ENCODE results near the gene TNKS1BP1. TPM values are rescaled to one million over a fixed set of nuclear protein-coding genes. Genes with fewer than 3 reads are reported as not detected.

Gene TNKS1BP1
- total and polyA plus RNA-seq, 4 donors = 28.3 to 67.1 (median 47.0) TPM

DNA sequence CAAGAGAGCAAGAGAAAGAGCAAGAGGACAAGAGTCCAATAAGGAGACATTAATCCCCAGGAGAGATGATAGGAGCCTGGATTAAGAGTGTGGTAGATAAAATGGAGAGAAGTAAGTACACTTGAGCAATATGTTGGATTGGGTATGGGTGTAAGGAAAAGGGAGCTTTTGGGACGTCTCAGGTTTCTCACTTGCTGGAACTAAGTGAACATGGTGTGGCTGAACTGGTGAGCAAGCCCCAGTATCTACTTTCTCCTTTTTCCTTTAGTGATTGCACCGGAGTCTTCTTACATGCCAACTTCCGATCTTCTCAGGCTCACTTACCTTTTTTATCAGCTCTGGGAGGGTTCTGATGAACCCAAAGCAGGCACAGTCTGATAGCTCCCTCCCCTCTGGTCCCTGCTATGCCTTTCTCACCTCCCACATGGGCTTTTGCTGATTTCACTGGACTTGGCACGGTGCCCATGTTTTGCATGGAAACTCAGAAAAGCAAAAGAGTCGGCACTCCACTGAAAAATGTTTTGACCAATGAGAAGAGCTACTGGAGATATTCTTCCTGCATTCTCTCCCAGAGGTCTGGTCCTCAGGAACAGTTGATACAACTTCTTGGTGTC lies 73.2 kb downstream of the TNKS1BP1 start:
- TF ChIP-seq, protein P1, sequence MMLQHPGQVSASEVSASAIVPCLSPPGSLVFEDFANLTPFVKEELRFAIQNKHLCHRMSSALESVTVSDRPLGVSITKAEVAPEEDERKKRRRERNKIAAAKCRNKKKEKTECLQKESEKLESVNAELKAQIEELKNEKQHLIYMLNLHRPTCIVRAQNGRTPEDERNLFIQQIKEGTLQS (IDR thresholded peaks at IDR 0.05) = no peak
- TF ChIP-seq HNF4A (conservative IDR thresholded peaks at IDR 0.05) = peak in 1 of 2 donors; percentile 20
- Histone ChIP-seq H3K9ac (ENCODE audit: low read depth in 1 of 2, low read length in 2 of 2) (no peak overlapping the region), H3K27ac (ENCODE audit: low read depth in 1 of 2, low read length in 2 of 2) (no peak overlapping the region), H3K36me3 (ENCODE audit: control insufficient read depth in 4 of 4, insufficient read depth in 3 of 4, low read depth in 1 of 4, low read length in 3 of 4) (no peaks in the 10 kb centered on the region), H3K4me3 (ENCODE audit: low read depth in 1 of 3, low read length in 3 of 3) (no peak overlapping the region), H3K9me3 (ENCODE audit: control insufficient read depth in 4 of 4, low read length in 3 of 4) (no peaks in the 10 kb centered on the region), H3K4me1 (ENCODE audit: control insufficient read depth in 4 of 4, insufficient read depth in 4 of 4, low read length in 3 of 4) (peaks cover 0 to 13% (median 7%) of the 10 kb centered on the region in 4 donors), H3K27me3 (ENCODE audit: control insufficient read depth in 4 of 4, insufficient read depth in 4 of 4, low read length in 3 of 4) (no peaks in the 10 kb centered on the region)
- WGBS = 48% methylated on average over 5 of the region's 5 CpGs
- peak; percentile 84 for DNase-seq (ENCODE audit: low spot score)

DNA sequence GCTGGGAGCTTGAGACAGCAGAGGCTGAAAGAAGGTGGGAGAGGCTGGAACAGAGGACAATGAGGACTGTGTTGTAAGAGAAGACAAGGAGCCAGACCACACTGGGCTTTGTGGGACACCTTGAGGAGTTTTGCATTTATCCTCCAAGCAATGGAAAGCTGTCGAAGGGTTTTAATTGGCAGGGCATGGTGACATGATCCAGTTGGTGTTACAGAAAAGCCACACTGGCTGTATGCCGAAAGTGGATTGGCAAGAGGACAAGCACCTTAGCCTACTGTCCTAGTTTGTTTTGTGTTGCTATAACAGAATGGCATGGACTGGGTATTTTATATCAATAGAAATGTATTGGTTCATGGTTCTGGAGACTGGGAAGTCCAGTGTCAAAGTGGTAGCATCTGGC lies 73.7 kb downstream of the TNKS1BP1 start:
- Histone ChIP-seq H3K27ac (ENCODE audit: low read depth in 1 of 2, low read length in 2 of 2) (no peak overlapping the region), H3K9ac (ENCODE audit: low read depth in 1 of 2, low read length in 2 of 2) (no peak overlapping the region), H3K9me3 (ENCODE audit: control insufficient read depth in 4 of 4, low read length in 3 of 4) (no peaks in the 10 kb centered on the region), H3K4me1 (ENCODE audit: control insufficient read depth in 4 of 4, insufficient read depth in 4 of 4, low read length in 3 of 4) (peaks cover 0 to 13% (median 7%) of the 10 kb centered on the region in 4 donors), H3K36me3 (ENCODE audit: control insufficient read depth in 4 of 4, insufficient read depth in 3 of 4, low read depth in 1 of 4, low read length in 3 of 4) (no peaks in the 10 kb centered on the region), H3K4me3 (ENCODE audit: low read depth in 1 of 3, low read length in 3 of 3) (no peak overlapping the region), H3K27me3 (ENCODE audit: control insufficient read depth in 4 of 4, insufficient read depth in 4 of 4, low read length in 3 of 4) (no peaks in the 10 kb centered on the region)
- DNase-seq (ENCODE audit: low spot score) = no peak
- TF ChIP-seq, protein P2, sequence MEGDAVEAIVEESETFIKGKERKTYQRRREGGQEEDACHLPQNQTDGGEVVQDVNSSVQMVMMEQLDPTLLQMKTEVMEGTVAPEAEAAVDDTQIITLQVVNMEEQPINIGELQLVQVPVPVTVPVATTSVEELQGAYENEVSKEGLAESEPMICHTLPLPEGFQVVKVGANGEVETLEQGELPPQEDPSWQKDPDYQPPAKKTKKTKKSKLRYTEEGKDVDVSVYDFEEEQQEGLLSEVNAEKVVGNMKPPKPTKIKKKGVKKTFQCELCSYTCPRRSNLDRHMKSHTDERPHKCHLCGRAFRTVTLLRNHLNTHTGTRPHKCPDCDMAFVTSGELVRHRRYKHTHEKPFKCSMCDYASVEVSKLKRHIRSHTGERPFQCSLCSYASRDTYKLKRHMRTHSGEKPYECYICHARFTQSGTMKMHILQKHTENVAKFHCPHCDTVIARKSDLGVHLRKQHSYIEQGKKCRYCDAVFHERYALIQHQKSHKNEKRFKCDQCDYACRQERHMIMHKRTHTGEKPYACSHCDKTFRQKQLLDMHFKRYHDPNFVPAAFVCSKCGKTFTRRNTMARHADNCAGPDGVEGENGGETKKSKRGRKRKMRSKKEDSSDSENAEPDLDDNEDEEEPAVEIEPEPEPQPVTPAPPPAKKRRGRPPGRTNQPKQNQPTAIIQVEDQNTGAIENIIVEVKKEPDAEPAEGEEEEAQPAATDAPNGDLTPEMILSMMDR (IDR thresholded peaks at IDR 0.05; ENCODE audit: low read depth, low read length, missing input control) = no peak
- TF ChIP-seq, protein P3, sequence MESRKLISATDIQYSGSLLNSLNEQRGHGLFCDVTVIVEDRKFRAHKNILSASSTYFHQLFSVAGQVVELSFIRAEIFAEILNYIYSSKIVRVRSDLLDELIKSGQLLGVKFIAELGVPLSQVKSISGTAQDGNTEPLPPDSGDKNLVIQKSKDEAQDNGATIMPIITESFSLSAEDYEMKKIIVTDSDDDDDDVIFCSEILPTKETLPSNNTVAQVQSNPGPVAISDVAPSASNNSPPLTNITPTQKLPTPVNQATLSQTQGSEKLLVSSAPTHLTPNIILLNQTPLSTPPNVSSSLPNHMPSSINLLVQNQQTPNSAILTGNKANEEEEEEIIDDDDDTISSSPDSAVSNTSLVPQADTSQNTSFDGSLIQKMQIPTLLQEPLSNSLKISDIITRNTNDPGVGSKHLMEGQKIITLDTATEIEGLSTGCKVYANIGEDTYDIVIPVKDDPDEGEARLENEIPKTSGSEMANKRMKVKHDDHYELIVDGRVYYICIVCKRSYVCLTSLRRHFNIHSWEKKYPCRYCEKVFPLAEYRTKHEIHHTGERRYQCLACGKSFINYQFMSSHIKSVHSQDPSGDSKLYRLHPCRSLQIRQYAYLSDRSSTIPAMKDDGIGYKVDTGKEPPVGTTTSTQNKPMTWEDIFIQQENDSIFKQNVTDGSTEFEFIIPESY (IDR thresholded peaks at IDR 0.05) = no peak
- TF ChIP-seq FOXA1 (IDR thresholded peaks at IDR 0.05) (no peak), RXRA (IDR thresholded peaks at IDR 0.05) (no peak)
- WGBS = 57% methylated on average over 2 of the region's 2 CpGs

Other genes starting within 250 kb of the TNKS1BP1 start
- 1 to 10 TPM in 1 of 2 donors, under 1 TPM in 1; under 0.01 to 1.4 TPM for gene LRRC55, start 143.0 kb downstream of the TNKS1BP1 start, total RNA-seq
- gene LRRC55, start 143.0 kb downstream of the TNKS1BP1 start, polyA plus RNA-seq = 1 to 10 TPM in 1 of 2 donors, under 1 TPM in 1; 0.08 to 1.5 TPM
- gene APLNR, start 87.7 kb downstream of the TNKS1BP1 start, total RNA-seq = 10 to 100 TPM in 1 of 2 donors, 1 to 10 TPM in 1; 3.2 to 39.4 TPM
- 1 to 10 TPM; 3.4 to 4.5 TPM for gene APLNR, start 87.7 kb downstream of the TNKS1BP1 start, polyA plus RNA-seq
- gene SSRP1, start 10.9 kb upstream of the TNKS1BP1 start, total RNA-seq = 10 to 100 TPM; 28.5 to 45.3 TPM
- gene SSRP1, start 10.9 kb upstream of the TNKS1BP1 start, polyA plus RNA-seq = 10 to 100 TPM; 13.9 to 28.2 TPM
- under 1 TPM; 0.28 to 0.33 TPM for gene P2RX3, start 13.4 kb upstream of the TNKS1BP1 start, total RNA-seq
- gene P2RX3, start 13.4 kb upstream of the TNKS1BP1 start, polyA plus RNA-seq = under 1 TPM; 0.18 TPM
- 1 to 10 TPM in 1 of 2 donors, not detected in 1; 4.9 TPM for gene PRG3, start 56.2 kb upstream of the TNKS1BP1 start, total RNA-seq
- under 1 TPM in 1 of 2 donors, not detected in 1; 0.22 TPM for gene PRG3, start 56.2 kb upstream of the TNKS1BP1 start, polyA plus RNA-seq
- 10 to 100 TPM in 1 of 2 donors, not detected in 1; 24.2 TPM for gene PRG2, start 65.7 kb upstream of the TNKS1BP1 start, total RNA-seq
- gene PRG2, start 65.7 kb upstream of the TNKS1BP1 start, polyA plus RNA-seq = 1 to 10 TPM in 1 of 2 donors, under 1 TPM in 1; 0.74 to 1.2 TPM
- gene SLC43A3, start 102.2 kb upstream of the TNKS1BP1 start, total RNA-seq = 100 to 1,000 TPM in 1 of 2 donors, 10 to 100 TPM in 1; 47.2 to 106 TPM
- 100 to 1,000 TPM in 1 of 2 donors, 10 to 100 TPM in 1; 80.2 to 152 TPM for gene SLC43A3, start 102.2 kb upstream of the TNKS1BP1 start, polyA plus RNA-seq
- gene RTN4RL2, start 135.6 kb upstream of the TNKS1BP1 start, total RNA-seq = under 1 TPM; 0.75 to 0.89 TPM
- gene RTN4RL2, start 135.6 kb upstream of the TNKS1BP1 start, polyA plus RNA-seq = 10 to 100 TPM in 1 of 2 donors, 1 to 10 TPM in 1; 5.5 to 18.1 TPM
- 100 to 1,000 TPM; 107 to 171 TPM for gene SLC43A1, start 190.8 kb upstream of the TNKS1BP1 start, total RNA-seq
- 100 to 1,000 TPM in 1 of 2 donors, 10 to 100 TPM in 1; 85.6 to 108 TPM for gene SLC43A1, start 190.8 kb upstream of the TNKS1BP1 start, polyA plus RNA-seq
- gene TIMM10, start 205.8 kb upstream of the TNKS1BP1 start, total RNA-seq = 10 to 100 TPM; 19.8 to 23.7 TPM
- 10 to 100 TPM; 36.9 to 77.4 TPM for gene TIMM10, start 205.8 kb upstream of the TNKS1BP1 start, polyA plus RNA-seq
- gene SMTNL1, start 212.6 kb upstream of the TNKS1BP1 start, total RNA-seq = not detected
- gene SMTNL1, start 212.6 kb upstream of the TNKS1BP1 start, polyA plus RNA-seq = not detected
- 10 to 100 TPM; 18.6 to 44.8 TPM for gene UBE2L6, start 242.7 kb upstream of the TNKS1BP1 start, total RNA-seq
- 10 to 100 TPM; 85.4 to 97.2 TPM for gene UBE2L6, start 242.7 kb upstream of the TNKS1BP1 start, polyA plus RNA-seq

All from liver (tissue), 9 donors.